H1 (cell line): ENCODE data around the gene EED. TPM values are rescaled to one million over a fixed set of nuclear protein-coding genes. Genes with fewer than 3 reads are reported as not detected.

Experiments
- CTCF ChIA-PET: fragments of 300-600 bp; sonication (Branson Sonifier 250); formaldehyde crosslinking; loops from one replicate; lab custom pipeline; 2021; ENCODE audit not compliant: partially characterized antibody; lab: Charles Lee
- POLR2A ChIA-PET: fragments of 300-600 bp; sonication (Branson Sonifier 250); formaldehyde crosslinking; loops from one replicate; lab custom pipeline; 2021; ENCODE audit warnings: inconsistent platforms; ENCODE audit not compliant: partially characterized antibody; lab: Charles Lee
- DNase-seq, 2 experiments: peaks; one replicate each; pipeline versions ENCODE4 v3.0.0 to v3.0.0-alpha.2; 2010 to 2022; ENCODE audit warnings: low spot score in 2 of 2, low read depth in 1 of 2, mixed read lengths in 1 of 2
- FAIRE-seq: peaks from 2 replicates; lab custom pipeline; 2011; peaks lifted over from hg19 to GRCh38; lab: Jason Lieb, UNC
- H2AFZ ChIP-seq: 2 replicates; pipeline ENCODE4 v1.8.1; 2012; ENCODE audit warnings: low read length, inconsistent platforms
- H2AK5ac ChIP-seq: 2 replicates; pipeline ENCODE4 v1.6.1; 2013; ENCODE audit warnings: low read depth, low read length
- H2BK120ac ChIP-seq: replicated peaks from 2 replicates; pipeline ENCODE3; 2013; ENCODE audit warnings: low read depth, low read length, inconsistent platforms
- H2BK12ac ChIP-seq: 2 replicates; pipeline ENCODE4 v1.6.1; 2013; ENCODE audit warnings: low read depth, low read length
- H2BK15ac ChIP-seq: 2 replicates; pipeline ENCODE4 v1.6.1; 2013; ENCODE audit warnings: low read length
- H2BK20ac ChIP-seq: 2 replicates; pipeline ENCODE4 v1.6.1; 2013; ENCODE audit warnings: low read length
- H2BK5ac ChIP-seq: 2 replicates; pipeline ENCODE4 v1.6.1; 2013; ENCODE audit warnings: low read depth, low read length
- H3K14ac ChIP-seq: 2 replicates; pipeline ENCODE4 v1.6.1; 2013; ENCODE audit warnings: inconsistent platforms; ENCODE audit not compliant: insufficient read length
- H3K18ac ChIP-seq: 2 replicates; pipeline ENCODE4 v1.6.1; 2013; ENCODE audit warnings: low read length; ENCODE audit errors: extremely low read depth
- H3K23ac ChIP-seq: 2 replicates; pipeline ENCODE4 v1.6.1; 2013; ENCODE audit warnings: inconsistent platforms; ENCODE audit not compliant: insufficient read length
- H3K23me2 ChIP-seq: 2 replicates; pipeline ENCODE4 v1.6.1; 2013; ENCODE audit warnings: low read depth, low read length
- H3K27ac ChIP-seq: 2 replicates; pipeline ENCODE4 v1.6.1; 2011; ENCODE audit warnings: low read depth, low read length, inconsistent platforms
- H3K27me3 ChIP-seq, 4 experiments: replicated peaks in 1 of 4; 1 replicate in 1 of 4; 2 replicates in 3 of 4; pipeline versions ENCODE4 v1.6.1 to v1.8.1; 2011 to 2013; ENCODE audit warnings: low read length in 3 of 4, mild to moderate bottlenecking in 3 of 4, inconsistent platforms in 2 of 4, mixed read lengths in 2 of 4, moderate library complexity in 1 of 4; ENCODE audit not compliant: control insufficient read depth in 3 of 4, insufficient read depth in 3 of 4; ENCODE audit errors: extremely low read depth in 1 of 4
- H3K36me3 ChIP-seq, 4 experiments: 2 replicates each; pipeline versions ENCODE4 v1.6.1 to v1.8.1; 2011 to 2013; ENCODE audit warnings: mild to moderate bottlenecking in 4 of 4, low read length in 3 of 4, moderate library complexity in 2 of 4, control low read depth in 1 of 4, inconsistent platforms in 1 of 4; ENCODE audit not compliant: insufficient read depth in 4 of 4, control insufficient read depth in 2 of 4
- H3K4ac ChIP-seq: replicated peaks from 2 replicates; pipeline ENCODE3; 2013; ENCODE audit warnings: low read length, low read depth, mixed read lengths, inconsistent platforms; ENCODE audit not compliant: insufficient read length
- H3K4me1 ChIP-seq, 4 experiments: replicated peaks in 1 of 4; 1 replicate in 1 of 4; 2 replicates in 3 of 4; pipeline versions ENCODE4 v1.6.1 to v1.8.1; 2011 to 2013; ENCODE audit warnings: low read length in 3 of 4, inconsistent platforms in 2 of 4, mixed read lengths in 1 of 4; ENCODE audit not compliant: insufficient read depth in 4 of 4, control insufficient read depth in 3 of 4
- H3K4me2 ChIP-seq, 2 experiments: 2 replicates each; pipeline versions ENCODE4 v1.6.1 to v1.8.1; 2011 to 2013; ENCODE audit warnings: low read depth in 2 of 2, low read length in 2 of 2, control low read depth in 1 of 2, inconsistent platforms in 1 of 2, mild to moderate bottlenecking in 1 of 2; ENCODE audit not compliant: insufficient read depth in 1 of 2
- H3K4me3 ChIP-seq, 4 experiments: fragments of 200-600, 300-600 bp in 1 of 4; sonication (generic), shearing (Covaris generic), sonication (Bioruptor Twin) in 1 of 4; 2 replicates each; pipeline versions ENCODE4 v1.5.1 to v1.8.1; 2011 to 2016; ENCODE audit warnings: low read length in 4 of 4, low read depth in 3 of 4, control low read depth in 2 of 4, inconsistent platforms in 2 of 4, mild to moderate bottlenecking in 2 of 4, mixed read lengths in 1 of 4, moderate library complexity in 1 of 4; ENCODE audit not compliant: insufficient read depth in 2 of 4; ENCODE audit errors: extremely low read depth in 1 of 4
- H3K56ac ChIP-seq: replicated peaks from 2 replicates; pipeline ENCODE3; 2013; ENCODE audit warnings: low read depth, mild to moderate bottlenecking, mixed read lengths, low read length, inconsistent platforms; ENCODE audit not compliant: insufficient read length
- H3K79me1 ChIP-seq: 2 replicates; pipeline ENCODE4 v1.6.1; 2013; ENCODE audit warnings: low read depth, low read length, control low read depth
- H3K79me2 ChIP-seq, 2 experiments: 2 replicates each; pipeline versions ENCODE4 v1.6.1 to v1.8.1; 2012 to 2013; ENCODE audit warnings: low read length in 2 of 2, mild to moderate bottlenecking in 2 of 2, inconsistent platforms in 1 of 2; ENCODE audit not compliant: insufficient read depth in 2 of 2, control insufficient read depth in 1 of 2
- H3K9ac ChIP-seq, 4 experiments: replicated peaks in 1 of 4; 1 replicate in 1 of 4; 2 replicates in 3 of 4; pipeline versions ENCODE4 v1.6.1 to v1.8.1; 2011 to 2013; ENCODE audit warnings: low read depth in 3 of 4, low read length in 3 of 4, control low read depth in 2 of 4, mild to moderate bottlenecking in 2 of 4, moderate library complexity in 2 of 4, inconsistent platforms in 1 of 4; ENCODE audit errors: extremely low read depth in 1 of 4
- H3K9me3 ChIP-seq, 2 experiments: 2 replicates each; pipeline versions ENCODE4 v1.6.1 to v1.8.1; 2012 to 2013; ENCODE audit warnings: mild to moderate bottlenecking in 2 of 2, moderate library complexity in 2 of 2, control low read depth in 1 of 2, inconsistent platforms in 1 of 2, low read depth in 1 of 2, low read length in 1 of 2, mixed read lengths in 1 of 2; ENCODE audit not compliant: insufficient read depth in 2 of 2
- H4K20me1 ChIP-seq, 2 experiments: replicated peaks in 1 of 2; 2 replicates each; pipeline versions ENCODE3 to v1.8.1; 2011 to 2013; ENCODE audit warnings: inconsistent platforms in 2 of 2, low read length in 2 of 2, mild to moderate bottlenecking in 1 of 2; ENCODE audit not compliant: insufficient read depth in 2 of 2, control insufficient read depth in 1 of 2
- H4K5ac ChIP-seq: 2 replicates; pipeline ENCODE4 v1.6.1; 2013; ENCODE audit warnings: low read length, low read depth, mixed read lengths, inconsistent platforms; ENCODE audit not compliant: insufficient read length
- H4K8ac ChIP-seq: 2 replicates; pipeline ENCODE4 v1.8.0; 2013; ENCODE audit warnings: mild to moderate bottlenecking, moderate library complexity, low read length, inconsistent platforms; ENCODE audit not compliant: insufficient read depth; ENCODE audit errors: extremely low read depth
- H4K91ac ChIP-seq: replicated peaks from 2 replicates; pipeline ENCODE3; 2013; ENCODE audit warnings: low read length, mixed read lengths, inconsistent platforms; ENCODE audit not compliant: insufficient read length
- CBX8 ChIP-seq: fragments of 300-800, 300-1000 bp; sonication (generic); IDR thresholded peaks from 2 replicates; pipeline ENCODE4 v1.7.1; 2016; ENCODE audit warnings: low read depth, low read length, borderline replicate concordance
- CREB1 ChIP-seq: IDR thresholded peaks from 2 replicates; pipeline ENCODE4 v1.6.1; 2012; ENCODE audit warnings: inconsistent platforms
- EP300 ChIP-seq, 2 experiments: IDR thresholded peaks; 1 replicate in 1 of 2; 2 replicates in 1 of 2; pipeline ENCODE4 v1.6.1; 2011 to 2012; ENCODE audit warnings: low read depth in 2 of 2, low read length in 2 of 2, mild to moderate bottlenecking in 2 of 2, borderline replicate concordance in 1 of 2, inconsistent platforms in 1 of 2, moderate library complexity in 1 of 2
- EZH2 ChIP-seq: fragments of 200-600 bp; sonication (generic); IDR thresholded peaks from 2 replicates; pipeline ENCODE4 v1.7.1; 2012; ENCODE audit warnings: low read depth, mild to moderate bottlenecking, moderate library complexity, low read length, inconsistent platforms; ENCODE audit not compliant: severe bottlenecking
- JUN ChIP-seq: IDR thresholded peaks from 2 replicates; pipeline ENCODE4 v1.6.1; 2011; ENCODE audit warnings: low read depth, mild to moderate bottlenecking, improper control_type of control experiment, low read length
- NANOG ChIP-seq: IDR thresholded peaks from 2 replicates; pipeline ENCODE4 v1.6.1; 2011; ENCODE audit warnings: low read length, low read depth, mild to moderate bottlenecking, inconsistent platforms; ENCODE audit not compliant: insufficient read depth, poor library complexity, severe bottlenecking
- SRF ChIP-seq: IDR thresholded peaks from 2 replicates; pipeline ENCODE4 v1.6.1; 2011; ENCODE audit warnings: mild to moderate bottlenecking, low read depth, low read length, moderate library complexity
- TAF1 ChIP-seq: IDR thresholded peaks from 2 replicates; pipeline ENCODE4 v1.6.1; 2011; ENCODE audit warnings: mild to moderate bottlenecking, low read depth, low read length
- TAF7 ChIP-seq: optimal IDR thresholded peaks from 2 replicates; pipeline ENCODE3; 2011; ENCODE audit warnings: low read depth, mild to moderate bottlenecking, inconsistent platforms, low read length, moderate library complexity, borderline replicate concordance
- WGBS, 2 experiments: shearing (Covaris generic) in 1 of 2; methylation state at CpG; one replicate each; pipeline versions ENCODE4 v1.1.6 to v1.1.7; 2013 to 2015; ENCODE audit warnings: low lambda C conversion rate in 2 of 2, mixed read lengths in 2 of 2, inconsistent platforms in 1 of 2, low coverage in 1 of 2, missing lambda C conversion rate in 1 of 2; ENCODE audit not compliant: insufficient replicate concordance in 2 of 2, insufficient coverage in 1 of 2, insufficient read length in 1 of 2; ENCODE audit errors: extremely low coverage in 1 of 2, missing lambda C conversion rate in 1 of 2; 5-methylcytosine and 5-hydroxymethylcytosine counted together
- polyA plus RNA-seq, 7 experiments: library from polyadenylated mRNA; depleted of rRNA in 3 of 7; stranded (reverse) in 5 of 7; unstranded in 2 of 7; fragments of >200 nt in 5 of 7; fragments of 200-250 nt in 2 of 7; gene quantifications; 1 replicate in 5 of 7; 2 replicates in 1 of 7; 4 replicates in 1 of 7; pipeline versions ENCODE4 v1.2.1 to v1.2.3, GENCODE V29; 2011 to 2013; ENCODE audit warnings: missing spikeins in 2 of 7, mixed read lengths in 2 of 7
- total RNA-seq: library from RNA; stranded (reverse); fragmentation: NEBNext Ultra II Directional; extraction: Animal tissue kit (Norgen Biotek cat#: 25700); gene quantifications from 2 replicates; pipeline ENCODE4 v1.2.1, GENCODE V29; 2021
- TF ChIP-seq, protein P1 (sequence below): IDR thresholded peaks from 2 replicates; pipeline ENCODE4 v1.6.1; 2012; ENCODE audit warnings: low read length, inconsistent platforms

The EED gene
- total and polyA plus RNA-seq, 2 of the 8 experiments (the other 6 are each of a cell fraction or from before 2014, with no cell fraction given): 12.6 to 26.9 TPM

- no peak overlapping the region for H4K5ac ChIP-seq
- H3K9ac ChIP-seq: no peak overlapping the region
- no peak overlapping the region for H3K4me3 ChIP-seq
- DNase-seq (no peak), FAIRE-seq (no peak)
- 87% methylated on average over 2 of the region's 2 CpGs; no CpG with 5 or more reads in 1 of the 2 experiments for WGBS, 2 experiments
- H4K91ac ChIP-seq: no peak overlapping the region
- H3K4me1 ChIP-seq: no peaks in the 10 kb centered on the region
- H3K14ac ChIP-seq: no peak overlapping the region
- CTCF ChIA-PET: interaction anchor here (1.5 kb wide), 1 partner anchor 105 kb away, joined by 3 read pairs; no protein-coding TSS in a partner anchor
- no peak overlapping the region for H3K18ac ChIP-seq
- 0 out of 2 replicates have a peak, but pooled peaks cover 2% of the 10 kb centered on the region for H3K79me1 ChIP-seq
- H3K23me2 ChIP-seq: no peaks in the 10 kb centered on the region
- no peak overlapping the region for H3K56ac ChIP-seq
- H2BK12ac ChIP-seq: no peak overlapping the region
- POLR2A ChIA-PET: interaction anchor here (0.9 to 1.3 kb wide), 3 partner anchors 10 to 14 kb away, joined by 3 to 7 read pairs (median 3); no protein-coding TSS in a partner anchor
- H2BK120ac ChIP-seq: no peak overlapping the region
- H3K27me3 ChIP-seq: no peaks in the 10 kb centered on the region
- H4K8ac ChIP-seq: no peak overlapping the region
- peaks cover 0 to 11% of the 10 kb centered on the region in 2 experiments; a peak in 2 of 4 replicates for H3K79me2 ChIP-seq
- no peak overlapping the region for H2BK15ac ChIP-seq
- H3K23ac ChIP-seq: no peak overlapping the region
- no peak overlapping the region for H3K27ac ChIP-seq
- H2AK5ac ChIP-seq: no peak overlapping the region
- H3K4ac ChIP-seq: no peak overlapping the region
- peaks cover 0 to 4% (median 2%) of the 10 kb centered on the region in 4 experiments; a peak in 2 of 8 replicates for H3K36me3 ChIP-seq
- no peaks in the 10 kb centered on the region for H4K20me1 ChIP-seq
- H2AFZ ChIP-seq: no peak overlapping the region
- H3K4me2 ChIP-seq: no peak overlapping the region
- H2BK5ac ChIP-seq: no peak overlapping the region
- H2BK20ac ChIP-seq: no peak overlapping the region
- H3K9me3 ChIP-seq: no peaks in the 10 kb centered on the region
- TF ChIP-seq NANOG (no peak), CREB1 (no peak), SRF (no peak), JUN (no peak), EP300 (IDR thresholded peaks at IDR 0.05; ENCODE audit: borderline replicate concordance in 1 of 2, low read depth in 2 of 2, low read length in 2 of 2) (no peak), CBX8 (no peak), TAF1 (no peak), TAF7 (no peak), EZH2 (no peak)
- TF ChIP-seq, protein P1, sequence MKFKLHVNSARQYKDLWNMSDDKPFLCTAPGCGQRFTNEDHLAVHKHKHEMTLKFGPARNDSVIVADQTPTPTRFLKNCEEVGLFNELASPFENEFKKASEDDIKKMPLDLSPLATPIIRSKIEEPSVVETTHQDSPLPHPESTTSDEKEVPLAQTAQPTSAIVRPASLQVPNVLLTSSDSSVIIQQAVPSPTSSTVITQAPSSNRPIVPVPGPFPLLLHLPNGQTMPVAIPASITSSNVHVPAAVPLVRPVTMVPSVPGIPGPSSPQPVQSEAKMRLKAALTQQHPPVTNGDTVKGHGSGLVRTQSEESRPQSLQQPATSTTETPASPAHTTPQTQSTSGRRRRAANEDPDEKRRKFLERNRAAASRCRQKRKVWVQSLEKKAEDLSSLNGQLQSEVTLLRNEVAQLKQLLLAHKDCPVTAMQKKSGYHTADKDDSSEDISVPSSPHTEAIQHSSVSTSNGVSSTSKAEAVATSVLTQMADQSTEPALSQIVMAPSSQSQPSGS: no peak
Observed at GRCh38 chr11:86314636-86315035, 70.1 kb downstream of the EED start.
